HG03460 (cell line): ENCODE results near the gene GATA1.

Experiments
- ATAC-seq: cut with Tn5 transposase; IDR thresholded peaks from one replicate; pipeline ENCODE4 v1.9.1; 2021; ENCODE audit not compliant: unreplicated experiment

GATA1 gene

DNA sequence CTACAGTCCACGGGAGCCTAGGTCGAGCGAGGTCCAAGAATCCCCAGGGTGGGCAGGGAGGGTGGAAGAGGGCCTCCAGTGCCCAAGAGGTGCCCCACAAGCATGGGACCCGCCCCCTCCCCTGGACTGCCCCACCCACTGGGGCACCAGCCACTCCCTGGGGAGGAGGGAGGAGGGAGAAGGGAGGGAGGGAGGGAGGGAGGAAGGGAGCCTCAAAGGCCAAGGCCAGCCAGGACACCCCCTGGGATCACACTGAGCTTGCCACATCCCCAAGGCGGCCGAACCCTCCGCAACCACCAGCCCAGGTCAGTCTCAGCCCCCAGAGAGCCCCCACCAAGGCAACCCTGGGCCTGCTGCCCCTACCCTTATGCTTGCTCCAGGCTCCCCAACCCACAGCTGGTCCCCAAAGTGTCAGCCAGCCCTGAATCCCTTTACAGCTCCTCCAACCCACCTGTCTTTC lies at the start of gene GATA1:
Gene GATA1, plus strand, starts transcription at position 250 of the 460 bp plus-strand sequence. CDS start 4,520 bp downstream, outside the sequence.
- ATAC-seq = no peak

DNA sequence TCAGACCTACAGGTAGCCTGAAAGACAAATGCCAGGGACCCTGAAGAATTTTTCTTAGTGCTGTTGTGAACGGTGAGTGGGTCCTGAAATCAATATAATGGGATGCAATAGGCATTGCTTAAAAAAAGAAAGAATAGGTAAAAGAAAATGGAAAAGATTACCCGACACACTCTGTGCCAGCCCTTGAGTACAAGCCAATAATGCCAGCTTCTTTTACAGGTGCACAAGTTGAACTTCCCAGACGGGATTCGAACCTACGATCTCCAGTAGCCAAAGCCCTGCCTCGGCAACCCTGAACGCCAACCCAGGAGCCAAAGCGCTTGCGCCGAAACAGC lies 49.5 kb upstream of the GATA1 start:
- no peak for ATAC-seq

DNA sequence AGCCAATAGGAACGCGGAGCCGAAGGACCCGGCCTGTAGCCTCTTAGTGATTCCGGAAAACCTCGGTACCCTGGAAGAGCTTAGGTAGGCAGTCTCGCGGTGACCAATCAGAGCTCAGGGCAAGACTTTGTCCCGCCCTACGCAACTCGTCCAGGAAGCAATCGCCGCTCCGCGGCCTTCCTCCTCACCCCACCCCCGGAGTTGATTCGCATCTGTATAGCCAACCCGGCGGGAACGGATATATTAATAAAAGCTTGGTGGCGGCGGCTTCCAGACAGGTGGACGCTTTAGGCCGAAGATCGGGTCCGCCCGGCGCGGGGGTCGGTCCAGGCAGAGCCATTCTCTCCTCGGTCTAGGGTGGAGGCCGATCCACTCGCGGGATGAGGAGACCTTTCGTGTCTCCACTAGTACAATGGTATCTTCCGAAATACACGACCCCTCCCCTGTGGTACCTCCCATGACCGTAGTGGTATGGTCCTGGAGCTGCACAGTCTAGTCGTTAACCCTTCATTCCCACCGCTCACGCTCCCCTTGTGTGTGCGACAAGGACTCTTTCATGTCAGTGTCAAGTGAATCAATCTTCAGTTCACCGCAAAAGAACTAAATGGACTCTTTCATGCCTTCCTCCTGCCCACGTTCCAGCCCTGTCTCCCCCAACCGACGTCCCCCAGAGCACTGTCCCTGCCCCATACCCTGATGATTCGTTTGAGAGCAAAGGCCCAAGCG lies 49.0 kb upstream of the GATA1 start:
- peak; percentile 99 for ATAC-seq

DNA sequence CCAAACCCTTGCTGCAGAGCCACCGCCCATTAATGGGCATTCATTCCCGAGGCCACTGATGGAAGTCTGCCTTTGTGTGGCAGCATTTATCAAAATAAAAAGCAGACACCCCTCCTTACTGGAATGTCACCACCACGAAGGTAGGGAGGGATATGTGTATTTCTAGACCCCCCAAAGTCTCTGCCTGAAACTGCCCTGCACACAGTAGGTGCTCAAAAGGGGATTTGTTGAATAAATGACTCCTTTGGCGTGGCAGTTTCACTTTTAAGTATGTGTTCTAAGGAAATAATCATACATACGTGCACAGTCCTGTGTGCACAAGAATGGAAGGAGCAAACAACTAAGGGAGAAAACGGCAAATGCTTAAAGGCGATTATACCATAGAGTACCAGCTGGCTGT lies 48.5 kb upstream of the GATA1 start:
- no peak for ATAC-seq

DNA sequence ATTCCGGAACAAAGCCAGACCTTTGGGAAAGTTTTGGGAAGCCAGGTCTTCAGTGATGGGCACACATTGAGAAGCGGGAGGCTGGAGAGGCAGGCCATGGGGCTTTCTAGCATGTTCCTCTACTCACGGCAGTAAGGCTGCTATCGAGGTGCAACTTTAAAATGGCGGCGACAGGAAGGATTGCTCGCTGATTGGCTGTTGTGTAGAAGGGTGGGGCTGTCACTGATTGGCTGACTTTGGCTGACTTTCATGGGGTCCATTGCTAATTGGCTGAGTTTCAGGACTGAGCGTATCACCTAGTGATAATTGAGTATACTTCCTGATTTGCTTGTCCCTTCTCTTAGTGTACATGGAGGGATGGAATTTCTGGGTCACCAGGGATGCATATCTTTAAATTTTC lies 44.6 kb upstream of the GATA1 start:
- ATAC-seq = no peak

DNA sequence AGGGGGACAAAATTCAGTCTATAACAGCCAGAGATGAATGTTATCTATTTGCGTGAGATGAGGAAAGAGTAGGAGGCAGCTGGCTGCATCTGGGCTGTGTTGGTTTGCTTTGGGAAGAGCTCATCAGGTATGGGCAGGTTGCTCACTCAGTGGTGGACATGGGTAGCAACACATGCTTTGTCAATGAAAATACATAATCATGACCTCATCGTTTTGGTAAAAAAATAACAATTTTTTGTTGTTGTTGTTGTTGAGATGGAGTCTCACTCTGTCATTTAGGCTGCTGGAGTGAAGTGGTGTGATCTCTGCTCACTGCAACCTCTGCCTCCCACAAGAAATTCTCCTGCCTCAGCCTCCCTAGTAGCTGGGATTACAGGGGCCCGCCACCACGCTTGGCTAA lies 41.2 kb upstream of the GATA1 start:
- no peak for ATAC-seq

DNA sequence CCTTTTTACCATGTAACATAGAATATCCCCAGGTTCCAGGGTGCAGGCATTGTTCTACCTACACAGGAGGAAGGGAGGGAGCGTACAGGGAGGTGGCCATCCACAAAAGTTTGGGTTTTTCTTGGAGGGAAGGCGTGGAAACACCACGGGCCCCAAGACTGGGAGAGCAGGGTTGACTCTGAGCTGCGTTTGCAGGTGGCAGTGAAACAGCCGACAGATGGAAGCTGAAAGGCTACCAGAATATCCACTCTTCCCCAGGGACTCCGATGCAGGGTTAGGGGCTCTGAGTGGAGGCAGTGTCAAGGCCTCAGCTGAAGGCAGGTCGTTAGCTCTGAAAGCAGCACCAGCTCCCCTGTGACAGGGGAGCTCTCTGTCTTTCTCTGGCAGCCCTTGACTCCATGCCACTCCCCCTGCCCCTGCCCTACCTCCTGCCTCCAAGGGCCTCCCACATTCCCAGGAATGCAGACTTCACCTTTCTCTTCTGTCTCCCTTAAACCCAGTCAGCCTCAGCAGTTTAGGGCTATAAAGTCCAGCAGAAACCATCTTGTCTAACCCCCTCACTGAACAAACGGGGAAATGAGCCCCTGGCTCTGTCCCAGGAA lies 38.9 kb upstream of the GATA1 start:
- ATAC-seq = no peak

DNA sequence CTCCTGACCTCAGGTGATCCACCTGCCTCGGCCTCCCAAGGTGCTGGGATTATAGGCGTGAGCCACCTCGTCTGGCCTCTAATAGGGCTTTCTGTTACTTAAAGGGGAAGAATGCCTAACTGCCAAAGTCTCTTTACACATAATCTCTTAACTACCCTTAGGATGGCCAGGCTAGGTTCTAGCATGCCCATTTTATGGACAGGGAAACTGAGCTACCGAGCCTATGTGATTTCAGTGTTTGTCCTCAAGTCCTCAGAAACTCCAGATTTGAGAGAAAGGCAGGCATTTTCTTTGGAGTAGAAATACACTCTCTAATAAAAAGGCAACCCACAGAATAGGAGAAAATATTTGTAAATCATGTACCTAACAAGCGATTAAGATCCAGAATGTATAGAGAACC lies 37.2 kb upstream of the GATA1 start:
- ATAC-seq = no peak

DNA sequence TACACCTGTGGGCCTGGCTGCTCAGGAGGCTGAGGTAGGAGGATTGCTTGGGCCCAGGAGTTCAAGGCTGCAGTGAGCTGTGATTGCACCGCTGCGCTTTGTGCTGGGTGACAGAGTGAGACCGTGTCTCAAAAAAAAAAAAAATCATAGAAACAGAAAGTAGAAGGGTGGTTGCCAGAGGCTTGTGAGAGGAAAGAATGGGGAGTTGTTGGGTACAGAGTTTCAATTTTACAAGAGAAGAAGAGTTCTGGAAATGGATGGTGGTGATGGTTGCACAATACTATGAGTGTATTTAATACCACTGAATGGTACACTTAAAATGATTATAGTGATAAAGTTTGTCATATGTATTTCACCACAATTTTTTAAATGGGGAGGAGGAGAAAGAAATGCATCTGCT lies 35.0 kb upstream of the GATA1 start:
- ATAC-seq = no peak

DNA sequence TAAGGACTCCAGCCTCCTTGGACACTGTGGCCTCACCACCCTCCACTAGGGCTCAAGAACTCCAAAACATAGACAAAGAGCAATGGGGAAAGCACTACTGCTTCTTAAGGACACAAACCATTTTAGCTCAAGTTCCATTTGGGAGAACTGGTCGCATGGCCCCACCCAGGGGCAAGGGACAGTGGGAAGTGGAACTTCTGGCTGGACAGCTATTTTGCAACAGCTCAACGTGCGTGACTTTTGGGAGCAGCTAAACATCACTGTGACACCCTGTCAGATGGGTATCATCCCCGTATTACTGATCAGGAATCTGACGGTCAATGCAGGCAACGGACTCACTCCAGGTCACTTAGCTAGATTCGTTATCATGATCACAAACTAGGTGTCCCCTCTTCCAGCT lies 33.9 kb upstream of the GATA1 start:
- ATAC-seq = no peak

DNA sequence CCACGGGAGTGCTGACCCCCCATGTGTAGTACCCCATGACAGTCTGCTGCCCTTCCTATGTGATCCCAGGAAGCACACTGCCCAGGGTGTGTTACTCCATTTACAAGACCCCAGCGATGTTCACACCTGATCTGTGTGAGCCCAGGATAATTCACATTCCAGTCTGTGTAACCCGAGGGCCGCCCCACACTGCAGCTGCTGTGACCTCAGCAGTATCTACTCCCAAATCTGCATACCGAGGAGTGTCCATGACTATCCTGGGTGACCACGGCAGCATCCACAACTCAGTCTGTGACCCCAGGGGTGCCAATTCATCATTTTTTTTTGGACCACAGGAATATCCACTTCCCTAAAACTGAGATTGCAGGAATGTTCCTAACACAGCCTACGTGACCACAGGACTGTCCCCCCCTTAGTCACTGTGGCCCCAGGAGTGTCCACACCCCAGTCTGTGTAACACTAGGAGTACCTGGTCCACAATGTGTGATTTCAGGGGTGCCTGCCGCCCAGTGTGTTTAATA lies 32.6 kb upstream of the GATA1 start:
- ATAC-seq = no peak

DNA sequence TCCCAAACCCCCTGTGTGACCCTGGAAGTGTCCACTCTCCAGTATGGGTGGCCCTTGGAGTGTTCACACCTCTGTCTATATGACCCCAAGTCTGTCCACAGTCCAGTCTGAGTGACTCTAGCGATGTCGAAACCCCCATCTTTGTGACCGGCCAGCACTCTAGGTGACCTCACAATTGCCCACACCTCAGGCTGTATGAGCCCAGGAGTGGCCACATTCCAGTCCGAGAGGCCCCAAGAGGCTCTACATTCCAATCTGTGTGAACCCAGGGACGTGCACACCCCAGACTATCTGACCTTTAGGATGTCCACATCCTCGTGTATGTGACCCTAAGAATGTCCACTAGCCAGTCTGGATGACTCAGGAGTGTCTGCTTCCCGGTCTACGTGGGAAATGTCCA lies 32.2 kb upstream of the GATA1 start:
- ATAC-seq = no peak

DNA sequence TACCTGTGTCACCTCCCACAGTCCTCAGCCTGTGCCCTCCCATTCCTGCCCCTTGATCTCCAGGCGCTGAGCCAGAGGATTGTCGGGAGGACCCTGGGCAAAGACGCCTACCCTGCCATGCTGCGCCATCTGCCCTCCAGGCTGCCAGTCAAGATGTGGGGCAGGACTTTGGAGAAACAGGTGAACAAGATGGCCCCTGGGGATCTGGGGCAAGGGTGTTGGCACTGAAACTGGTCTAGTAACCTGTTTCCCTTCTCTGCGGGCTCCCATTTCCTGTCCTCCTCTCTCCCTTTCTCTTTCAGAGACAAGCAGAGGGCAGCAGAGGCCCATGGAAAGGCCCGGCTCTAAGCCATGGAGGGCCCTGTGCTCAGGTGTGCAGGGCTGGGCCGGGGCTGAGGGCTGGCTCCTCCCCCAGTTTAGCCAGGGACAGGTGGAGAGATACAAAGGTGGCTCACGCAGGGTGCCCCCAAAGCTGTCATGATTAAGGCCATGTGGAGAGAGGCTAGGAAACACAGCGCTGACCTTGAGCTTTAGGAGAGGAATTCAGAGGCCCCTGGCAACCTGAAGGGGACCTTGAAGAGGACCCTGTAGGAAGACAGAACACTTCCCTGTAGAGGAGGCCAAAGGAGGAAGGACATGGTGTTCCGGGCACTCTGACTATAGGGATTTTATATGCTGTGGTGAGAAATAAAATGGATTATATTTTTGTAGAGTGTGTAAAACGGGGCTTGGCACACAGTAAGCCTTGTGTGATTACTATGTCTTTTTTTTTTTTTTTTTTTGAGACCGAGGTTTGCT lies 24.5 kb upstream of the GATA1 start, which contains the start of gene GLOD5:
Gene GLOD5, plus strand, starts transcription at position 74 of the 798 bp plus-strand sequence. Its CDS starts 44 bp downstream, at position 118.
- ATAC-seq = no peak

DNA sequence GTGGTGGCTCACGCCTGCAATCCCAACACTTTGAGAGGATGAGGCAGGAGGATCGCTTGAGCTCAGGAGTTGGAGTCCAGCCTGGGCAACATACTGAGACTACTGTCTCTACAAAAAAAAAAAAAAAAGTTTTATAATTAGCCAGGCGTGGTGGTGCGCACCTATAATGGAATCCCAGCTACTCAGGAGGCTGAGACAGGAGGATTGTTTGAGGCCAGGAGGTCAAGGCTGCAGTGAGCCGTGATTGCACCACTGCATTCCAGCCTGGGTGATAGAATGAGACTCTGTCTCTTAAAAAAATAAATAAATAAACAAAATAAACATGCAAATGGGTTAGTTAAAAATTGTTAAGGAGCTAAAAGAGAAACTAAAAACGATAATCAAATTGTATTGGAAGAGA lies 17.2 kb upstream of the GATA1 start:
- no peak for ATAC-seq

DNA sequence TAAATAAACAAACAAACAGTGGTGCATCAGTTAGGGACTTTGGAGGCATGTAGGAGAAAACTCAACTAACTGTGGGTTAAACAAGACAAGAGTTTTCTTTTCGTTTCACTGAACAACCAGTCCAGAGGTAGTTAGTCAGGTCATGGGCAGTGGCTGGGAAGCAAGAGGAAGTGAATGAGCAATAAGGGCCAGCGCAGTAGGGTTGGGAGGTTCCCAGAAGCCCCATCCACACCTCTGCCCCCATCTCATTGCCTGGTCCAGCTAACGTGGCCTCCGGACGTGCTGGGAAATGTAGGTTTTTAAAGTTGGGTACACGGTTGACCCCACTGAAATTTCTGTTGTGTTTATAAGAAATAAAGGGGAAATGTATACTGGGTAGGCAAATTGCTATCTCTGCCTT lies 16.1 kb upstream of the GATA1 start:
- no peak for ATAC-seq

DNA sequence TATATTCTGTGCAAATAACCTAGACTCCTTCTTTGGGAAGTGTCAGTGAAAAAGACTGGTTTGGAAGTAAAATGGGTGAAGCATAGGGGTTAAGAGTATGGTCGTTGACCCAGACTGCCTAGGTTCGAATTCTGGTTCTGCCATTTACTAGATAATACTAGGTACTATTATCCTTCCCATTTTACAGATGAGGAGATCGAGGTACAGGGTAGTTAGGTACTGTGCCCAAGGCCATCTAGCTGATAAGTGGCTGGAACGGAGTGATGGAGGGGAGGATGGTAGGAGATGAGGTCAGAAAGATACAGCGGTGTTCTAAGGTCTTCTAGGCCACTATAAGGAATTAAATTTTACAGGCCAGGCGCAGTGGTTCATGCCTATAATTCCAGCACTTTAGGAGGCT lies 13.8 kb upstream of the GATA1 start:
- ATAC-seq = no peak

DNA sequence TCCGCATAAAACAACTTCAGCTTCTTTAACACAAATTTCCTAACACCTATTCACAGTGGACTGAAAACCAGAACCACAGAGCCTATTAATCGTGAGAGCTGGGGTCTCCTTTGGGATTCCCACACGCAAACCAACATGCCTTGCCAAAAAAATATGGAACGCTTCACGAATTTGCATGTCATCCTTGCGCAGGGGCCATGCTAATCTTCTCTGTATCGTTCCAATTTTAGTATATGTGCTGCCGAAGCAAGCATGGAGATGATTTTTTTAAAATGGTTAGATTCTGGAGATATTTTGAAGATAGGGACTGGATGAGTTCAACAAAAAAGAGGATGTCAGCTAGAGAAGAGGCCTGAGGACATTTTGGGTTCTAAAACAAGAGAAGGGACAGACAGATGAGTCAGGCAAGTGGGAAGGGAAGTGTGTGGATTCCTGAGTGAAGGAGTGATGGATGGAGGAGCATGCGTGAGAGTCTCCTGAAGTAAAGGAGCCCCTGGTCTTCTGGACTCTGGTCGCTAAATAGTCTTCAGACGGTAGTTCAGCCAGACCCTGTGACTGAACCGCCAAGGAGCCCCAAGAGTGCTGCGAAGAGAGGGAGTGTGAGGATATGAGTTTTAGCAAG lies 9.5 kb upstream of the GATA1 start:
- no peak for ATAC-seq

DNA sequence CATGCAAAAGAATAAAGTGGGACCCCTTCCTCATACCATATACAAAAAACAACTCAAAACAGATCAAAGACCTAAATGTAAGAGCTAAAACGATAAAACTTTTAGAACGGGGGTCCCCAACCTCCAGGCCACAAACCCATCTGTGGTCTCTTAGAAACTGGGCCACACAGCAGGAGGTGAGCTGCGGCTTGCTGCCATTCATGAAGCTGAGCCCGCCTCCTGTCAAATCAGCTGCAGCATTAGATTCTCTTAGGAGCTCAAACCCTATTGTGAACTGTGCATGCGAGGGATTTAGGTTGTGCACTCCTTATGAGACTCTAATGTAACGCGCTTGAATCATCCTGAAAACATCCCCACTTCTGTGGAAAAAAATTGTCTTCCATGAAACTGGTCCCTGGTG lies 7.0 kb upstream of the GATA1 start:
- ATAC-seq = no peak

DNA sequence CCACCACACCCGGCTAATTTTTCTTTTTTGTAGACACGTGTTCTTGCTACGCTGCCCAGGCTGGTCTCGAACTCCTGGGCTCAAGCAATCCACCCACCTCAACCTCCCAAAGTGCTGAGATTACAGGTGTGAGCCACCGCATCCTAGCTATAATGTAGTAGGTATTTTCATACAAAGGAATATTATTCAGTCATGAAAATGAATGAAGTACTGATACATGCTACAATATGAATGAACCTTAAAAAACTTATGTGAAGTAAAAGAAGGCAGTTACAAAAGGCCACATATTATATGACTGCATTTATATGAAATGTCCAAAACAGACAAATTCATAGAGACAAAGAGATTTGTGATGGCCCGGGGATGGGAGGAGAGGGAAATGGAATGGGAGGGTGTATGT lies 4.7 kb upstream of the GATA1 start:
- no peak for ATAC-seq

DNA sequence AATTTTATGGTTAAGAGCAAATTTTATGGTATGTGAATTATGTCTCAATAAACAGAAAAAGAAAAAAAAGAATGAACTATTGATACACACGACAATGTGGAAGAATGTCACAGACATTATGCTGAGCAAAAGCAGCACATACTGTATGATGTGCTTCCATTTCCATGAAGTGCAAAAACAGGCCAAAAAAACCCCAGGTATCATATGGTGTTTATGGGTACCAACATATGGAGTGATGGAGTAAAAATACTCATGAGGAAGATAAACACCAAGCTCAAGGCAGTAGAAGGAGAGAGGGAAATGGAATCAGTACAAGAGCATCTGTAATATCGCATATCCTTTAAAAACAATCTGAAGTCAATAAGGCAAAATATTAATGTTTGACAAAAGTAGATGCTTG lies 4.2 kb upstream of the GATA1 start:
- no peak for ATAC-seq

DNA sequence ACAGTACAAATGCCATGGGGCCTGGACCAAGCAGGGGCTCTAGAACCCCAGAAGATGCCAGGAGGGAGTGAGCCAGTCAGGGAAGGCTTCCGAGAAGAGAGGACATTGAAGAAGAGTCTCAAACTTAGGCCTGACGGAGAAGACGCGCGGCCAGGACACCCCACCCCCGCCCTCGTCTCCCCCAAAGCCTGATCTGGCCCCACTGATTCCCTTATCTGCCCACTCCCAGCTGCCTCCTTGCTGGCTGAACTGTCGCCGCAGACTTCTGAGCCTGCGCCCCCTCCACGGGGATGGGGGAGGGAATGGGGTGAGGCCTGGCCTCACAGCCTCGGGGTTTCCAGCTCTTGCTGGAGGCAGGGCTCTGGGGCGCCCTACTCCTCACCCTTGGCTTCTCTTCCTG lies 3.6 kb upstream of the GATA1 start:
- ATAC-seq = no peak
